A549 (cell line): ENCODE data around the gene ATF3.

Experiments
- BHLHE40 ChIP-seq: IDR thresholded peaks from 2 replicates; pipeline ENCODE4 v1.6.1; 2012; ENCODE audit warnings: low read depth, low read length, inconsistent platforms
- CBX2 ChIP-seq: fragments of 200-600 bp; sonication (generic); IDR thresholded peaks from 2 replicates; pipeline ENCODE4 v1.6.1; 2016; ENCODE audit warnings: low read depth, mild to moderate bottlenecking, borderline replicate concordance
- CHD4 ChIP-seq: fragments of 200-600 bp; sonication (generic); IDR thresholded peaks from 2 replicates; pipeline ENCODE4 v1.6.1; 2016; ENCODE audit warnings: antibody characterized with exemption, mild to moderate bottlenecking, borderline replicate concordance
- E2F6 ChIP-seq: IDR thresholded peaks from 2 replicates; pipeline ENCODE4 v1.6.1; 2012; ENCODE audit warnings: low read depth, borderline replicate concordance
- EP300 ChIP-seq, 2 experiments: fragments of >200 bp; sonication (Bioruptor Twin); formaldehyde crosslinking; IDR thresholded peaks; 2 replicates in 1 of 2; 3 replicates in 1 of 2; pipeline ENCODE4 v1.6.1; 2016 to 2017
- JUNB ChIP-seq: fragments of >200 bp; sonication (Bioruptor Twin); formaldehyde crosslinking; IDR thresholded peaks from 2 replicates; pipeline ENCODE4 v1.6.1; 2016
- MAFK ChIP-seq: fragments of 450-650 bp; IDR thresholded peaks from 2 replicates; pipeline ENCODE4 v1.6.1; 2014; ENCODE audit not compliant: partially characterized antibody
- POLR2A ChIP-seq: IDR thresholded peaks from 2 replicates; pipeline ENCODE4 v1.6.1; 2012; ENCODE audit warnings: mild to moderate bottlenecking, low read length
- POLR2AphosphoS2 ChIP-seq: conservative IDR thresholded peaks from 2 replicates; pipeline ENCODE4 v1.6.1; 2012; ENCODE audit warnings: low read length, improper control_type of control experiment, inconsistent platforms
- RFX5 ChIP-seq: fragments of 450-650 bp; IDR thresholded peaks from 2 replicates; pipeline ENCODE4 v1.7.1; 2014; ENCODE audit warnings: antibody characterized with exemption, mild to moderate bottlenecking, moderate library complexity
- SREBF2 ChIP-seq: fragments of 450-650 bp; IDR thresholded peaks from 2 replicates; pipeline ENCODE4 v1.6.1; 2014; ENCODE audit warnings: mild to moderate bottlenecking, moderate library complexity
- TF ChIP-seq, protein P1 (sequence below): IDR thresholded peaks from 2 replicates; pipeline ENCODE4 v1.6.1; 2012
- TF ChIP-seq, protein P2 (sequence below): fragments of >200 bp; sonication (Bioruptor Twin); formaldehyde crosslinking; IDR thresholded peaks from 3 replicates; pipeline ENCODE4 v1.5.1; 2016
- TF ChIP-seq, protein P3 (sequence below): fragments of 150-350 bp; IDR thresholded peaks from 2 replicates; pipeline ENCODE4 v1.6.1; 2014; ENCODE audit warnings: low read depth, mild to moderate bottlenecking, low read length

DNA sequence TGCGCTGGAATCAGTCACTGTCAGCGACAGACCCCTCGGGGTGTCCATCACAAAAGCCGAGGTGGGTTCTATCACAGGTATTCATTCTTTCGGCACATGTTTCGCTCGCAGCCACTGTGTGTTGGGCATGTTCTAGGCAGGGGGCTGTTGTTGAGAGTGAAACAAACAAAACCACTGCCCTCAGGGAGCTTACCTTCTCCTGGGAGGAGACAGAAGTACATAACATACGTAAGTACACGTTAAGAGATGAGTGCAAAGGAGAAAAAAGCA, 6.6 kb downstream of the ATF3 start:
- TF ChIP-seq POLR2A: no peak
- TF ChIP-seq, protein P1, sequence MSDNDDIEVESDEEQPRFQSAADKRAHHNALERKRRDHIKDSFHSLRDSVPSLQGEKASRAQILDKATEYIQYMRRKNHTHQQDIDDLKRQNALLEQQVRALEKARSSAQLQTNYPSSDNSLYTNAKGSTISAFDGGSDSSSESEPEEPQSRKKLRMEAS: no peak
- TF ChIP-seq POLR2AphosphoS2: no peak
- TF ChIP-seq, protein P2, sequence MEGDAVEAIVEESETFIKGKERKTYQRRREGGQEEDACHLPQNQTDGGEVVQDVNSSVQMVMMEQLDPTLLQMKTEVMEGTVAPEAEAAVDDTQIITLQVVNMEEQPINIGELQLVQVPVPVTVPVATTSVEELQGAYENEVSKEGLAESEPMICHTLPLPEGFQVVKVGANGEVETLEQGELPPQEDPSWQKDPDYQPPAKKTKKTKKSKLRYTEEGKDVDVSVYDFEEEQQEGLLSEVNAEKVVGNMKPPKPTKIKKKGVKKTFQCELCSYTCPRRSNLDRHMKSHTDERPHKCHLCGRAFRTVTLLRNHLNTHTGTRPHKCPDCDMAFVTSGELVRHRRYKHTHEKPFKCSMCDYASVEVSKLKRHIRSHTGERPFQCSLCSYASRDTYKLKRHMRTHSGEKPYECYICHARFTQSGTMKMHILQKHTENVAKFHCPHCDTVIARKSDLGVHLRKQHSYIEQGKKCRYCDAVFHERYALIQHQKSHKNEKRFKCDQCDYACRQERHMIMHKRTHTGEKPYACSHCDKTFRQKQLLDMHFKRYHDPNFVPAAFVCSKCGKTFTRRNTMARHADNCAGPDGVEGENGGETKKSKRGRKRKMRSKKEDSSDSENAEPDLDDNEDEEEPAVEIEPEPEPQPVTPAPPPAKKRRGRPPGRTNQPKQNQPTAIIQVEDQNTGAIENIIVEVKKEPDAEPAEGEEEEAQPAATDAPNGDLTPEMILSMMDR: no peak
- TF ChIP-seq, protein P3, sequence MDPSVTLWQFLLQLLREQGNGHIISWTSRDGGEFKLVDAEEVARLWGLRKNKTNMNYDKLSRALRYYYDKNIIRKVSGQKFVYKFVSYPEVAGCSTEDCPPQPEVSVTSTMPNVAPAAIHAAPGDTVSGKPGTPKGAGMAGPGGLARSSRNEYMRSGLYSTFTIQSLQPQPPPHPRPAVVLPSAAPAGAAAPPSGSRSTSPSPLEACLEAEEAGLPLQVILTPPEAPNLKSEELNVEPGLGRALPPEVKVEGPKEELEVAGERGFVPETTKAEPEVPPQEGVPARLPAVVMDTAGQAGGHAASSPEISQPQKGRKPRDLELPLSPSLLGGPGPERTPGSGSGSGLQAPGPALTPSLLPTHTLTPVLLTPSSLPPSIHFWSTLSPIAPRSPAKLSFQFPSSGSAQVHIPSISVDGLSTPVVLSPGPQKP: no peak
- no peak for TF ChIP-seq SREBF2
- TF ChIP-seq E2F6: no peak
- no peak for TF ChIP-seq CHD4
- TF ChIP-seq JUNB: no peak
- no peak for TF ChIP-seq BHLHE40
- no peak for TF ChIP-seq CBX2
- no peak for TF ChIP-seq EP300 (IDR thresholded peaks at IDR 0.05)
- no peak for TF ChIP-seq MAFK
- TF ChIP-seq RFX5: no peak
